Retinal pigment epithelial cell (primary cell): ENCODE measurements around the gene ZCCHC10.
"Not testable (repeated sequence)": the region's sequence is repeated elsewhere in the genome, so short reads cannot be mapped to it uniquely, and the experiment has no call there.

ENCODE experiments used
- DNase-seq: peaks from one replicate; pipeline ENCODE4 v3.0.0-alpha.2; 2010; ENCODE audit warnings: low read depth
- H3K4me3 ChIP-seq: 2 replicates; pipeline ENCODE4 v1.5.1; 2011; ENCODE audit warnings: mild to moderate bottlenecking, low read length, control low read depth, moderate library complexity
- CTCF ChIP-seq: conservative IDR thresholded peaks from 2 replicates; pipeline ENCODE4 v1.5.1; 2011; ENCODE audit warnings: low read depth, low read length, control low read depth, inconsistent platforms

The ZCCHC10 gene

GRCh38 chr5:132976852-132977251 is 49.5 kb downstream of the ZCCHC10 start:
- H3K4me3 ChIP-seq, result no peak overlapping the region
- TF ChIP-seq CTCF, result no peak
- no peak for DNase-seq

GRCh38 chr5:132972436-132972828 is 53.9 kb downstream of the ZCCHC10 start:
- DNase-seq, H3K4me3 ChIP-seq: not testable (repeated sequence)

GRCh38 chr5:132971483-132972435 is 54.6 kb downstream of the ZCCHC10 start:
- H3K4me3 ChIP-seq, result no peak overlapping the region
- DNase-seq, result no peak
- TF ChIP-seq CTCF, result no peak

GRCh38 chr5:132965120-132965519 is 61.2 kb downstream of the ZCCHC10 start:
- TF ChIP-seq CTCF, result no peak
- DNase-seq, result no peak
- no peak overlapping the region for H3K4me3 ChIP-seq

GRCh38 chr5:132963171-132964104 is 62.9 kb downstream of the ZCCHC10 start, which contains the start of gene AFF4:
Gene AFF4 (minus strand): TSS chr5:132963634. CDS start chr5:132937189, 26,445 bp downstream.
- TF ChIP-seq CTCF, result no peak

GRCh38 chr5:132962429-132963021 is 63.8 kb downstream of the ZCCHC10 start:
- peak; percentile 72 for DNase-seq
- H3K4me3 ChIP-seq, result peak overlapping the region; percentile 83
- TF ChIP-seq CTCF, result no peak

More at GRCh38 chr5:132963171-132964104, 62.9 kb downstream of the ZCCHC10 start, which contains the start of gene AFF4:
- H3K4me3 ChIP-seq, result peak within 1 kb of the TSS; percentile 83
- peak; percentile 87 for DNase-seq

GRCh38 chr5:132961887-132962286 is 64.5 kb downstream of the ZCCHC10 start:
- TF ChIP-seq CTCF, result no peak
- no peak for DNase-seq
- peak overlapping the region; percentile 83 for H3K4me3 ChIP-seq

- peak overlapping the region; percentile 83 for H3K4me3 ChIP-seq
- not testable (repeated sequence) for DNase-seq
Measured at GRCh38 chr5:132961123-132961815, 65.1 kb downstream of the ZCCHC10 start.

GRCh38 chr5:132956166-132956799 is 70.1 kb downstream of the ZCCHC10 start:
- H3K4me3 ChIP-seq, DNase-seq: not testable (repeated sequence)
